GM12878 (cell line): Measurements from ENCODE around the gene ADPRHL1.

Experiments used
- HDAC2 ChIP-seq: fragments of 200-600 bp; sonication (generic); IDR thresholded peaks from 2 replicates; pipeline ENCODE4 v1.6.1; 2017
- JUND ChIP-seq: IDR thresholded peaks from 2 replicates; pipeline ENCODE4 v1.6.1; 2012; ENCODE audit warnings: low read depth, mild to moderate bottlenecking, low read length, improper control_type of control experiment, moderate library complexity
- NKRF ChIP-seq: fragments of 450-650 bp; conservative IDR thresholded peaks from 2 replicates; pipeline ENCODE4 v1.6.1; 2017; ENCODE audit warnings: mild to moderate bottlenecking, moderate library complexity
- POLR2A ChIP-seq: IDR thresholded peaks from 2 replicates; pipeline ENCODE4 v1.6.1; 2011; ENCODE audit warnings: low read depth, mild to moderate bottlenecking, low read length
- POLR2AphosphoS5 ChIP-seq: IDR thresholded peaks from 2 replicates; pipeline ENCODE4 v1.6.1; 2011; ENCODE audit warnings: mild to moderate bottlenecking, low read length, inconsistent platforms
- WRNIP1 ChIP-seq: IDR thresholded peaks from 2 replicates; pipeline ENCODE4 v1.6.1; 2011; ENCODE audit warnings: low read depth, low read length, improper control_type of control experiment, borderline replicate concordance
- YY1 ChIP-seq: IDR thresholded peaks from 2 replicates; pipeline ENCODE4 v1.6.1; 2011; ENCODE audit warnings: low read depth, mild to moderate bottlenecking, low read length
- ZNF24 ChIP-seq: fragments of 450-650 bp; IDR thresholded peaks from 2 replicates; pipeline ENCODE4 v1.6.1; 2017; ENCODE audit warnings: antibody characterized with exemption, mild to moderate bottlenecking
- TF ChIP-seq, protein P1 (sequence below), 3 experiments: IDR thresholded peaks in 2 of 3; conservative IDR thresholded peaks in 1 of 3; 2 replicates each; pipeline ENCODE4 v1.5.1; 2011; ENCODE audit warnings: low read depth in 3 of 3, low read length in 3 of 3, mild to moderate bottlenecking in 3 of 3, control low read depth in 2 of 3, moderate library complexity in 2 of 3, inconsistent platforms in 1 of 3, mixed read lengths in 1 of 3; ENCODE audit not compliant: control insufficient read depth in 2 of 3, insufficient read depth in 1 of 3; ENCODE audit errors: extremely low read depth in 1 of 3

- TF ChIP-seq, protein P1, sequence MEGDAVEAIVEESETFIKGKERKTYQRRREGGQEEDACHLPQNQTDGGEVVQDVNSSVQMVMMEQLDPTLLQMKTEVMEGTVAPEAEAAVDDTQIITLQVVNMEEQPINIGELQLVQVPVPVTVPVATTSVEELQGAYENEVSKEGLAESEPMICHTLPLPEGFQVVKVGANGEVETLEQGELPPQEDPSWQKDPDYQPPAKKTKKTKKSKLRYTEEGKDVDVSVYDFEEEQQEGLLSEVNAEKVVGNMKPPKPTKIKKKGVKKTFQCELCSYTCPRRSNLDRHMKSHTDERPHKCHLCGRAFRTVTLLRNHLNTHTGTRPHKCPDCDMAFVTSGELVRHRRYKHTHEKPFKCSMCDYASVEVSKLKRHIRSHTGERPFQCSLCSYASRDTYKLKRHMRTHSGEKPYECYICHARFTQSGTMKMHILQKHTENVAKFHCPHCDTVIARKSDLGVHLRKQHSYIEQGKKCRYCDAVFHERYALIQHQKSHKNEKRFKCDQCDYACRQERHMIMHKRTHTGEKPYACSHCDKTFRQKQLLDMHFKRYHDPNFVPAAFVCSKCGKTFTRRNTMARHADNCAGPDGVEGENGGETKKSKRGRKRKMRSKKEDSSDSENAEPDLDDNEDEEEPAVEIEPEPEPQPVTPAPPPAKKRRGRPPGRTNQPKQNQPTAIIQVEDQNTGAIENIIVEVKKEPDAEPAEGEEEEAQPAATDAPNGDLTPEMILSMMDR (IDR thresholded peaks at IDR 0.05 in 2 of 3, conservative IDR thresholded peaks at IDR 0.05 in 1 of 3; ENCODE audit: control insufficient read depth in 2 of 3, extremely low read depth in 1 of 3, insufficient read depth in 1 of 3, low read depth in 3 of 3, low read length in 3 of 3), result no peak
- TF ChIP-seq POLR2A (no peak; the same call in 1 of the 2 replicates), JUND (no peak), WRNIP1 (no peak), NKRF (no peak), ZNF24 (no peak), POLR2AphosphoS5 (no peak), HDAC2 (no peak), YY1 (no peak)
Observed at GRCh38 chr13:113497217-113497616, 43.9 kb upstream of the ADPRHL1 start.
